ENCODE results near the gene VAV3.
"Not testable (repeated sequence)": the region's sequence is repeated elsewhere in the genome, so short reads cannot be mapped to it uniquely, and the experiment has no call there.

The VAV3 gene

DNA sequence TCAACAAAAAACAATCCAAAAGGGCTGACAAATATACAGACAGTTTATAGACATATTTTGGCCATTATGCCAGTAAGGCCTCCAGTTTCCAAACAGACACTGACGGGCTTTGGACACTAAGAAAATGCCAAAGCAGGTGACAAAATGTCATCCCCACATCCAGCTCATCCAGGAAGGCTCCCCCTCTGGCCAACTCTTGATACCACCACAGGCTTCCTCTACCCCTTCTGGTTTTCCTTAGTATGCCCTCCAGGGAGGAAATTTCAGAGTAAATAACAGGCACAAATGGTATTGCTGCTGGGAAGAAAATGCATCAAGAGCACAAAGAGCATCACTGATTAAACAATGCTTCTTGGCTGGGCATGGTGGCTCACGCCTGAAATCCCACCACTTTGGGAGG, 225.3 kb downstream of the VAV3 start:
- H3K27ac ChIP-seq = peak overlapping the region; percentile 94
- TF ChIP-seq, protein P1, sequence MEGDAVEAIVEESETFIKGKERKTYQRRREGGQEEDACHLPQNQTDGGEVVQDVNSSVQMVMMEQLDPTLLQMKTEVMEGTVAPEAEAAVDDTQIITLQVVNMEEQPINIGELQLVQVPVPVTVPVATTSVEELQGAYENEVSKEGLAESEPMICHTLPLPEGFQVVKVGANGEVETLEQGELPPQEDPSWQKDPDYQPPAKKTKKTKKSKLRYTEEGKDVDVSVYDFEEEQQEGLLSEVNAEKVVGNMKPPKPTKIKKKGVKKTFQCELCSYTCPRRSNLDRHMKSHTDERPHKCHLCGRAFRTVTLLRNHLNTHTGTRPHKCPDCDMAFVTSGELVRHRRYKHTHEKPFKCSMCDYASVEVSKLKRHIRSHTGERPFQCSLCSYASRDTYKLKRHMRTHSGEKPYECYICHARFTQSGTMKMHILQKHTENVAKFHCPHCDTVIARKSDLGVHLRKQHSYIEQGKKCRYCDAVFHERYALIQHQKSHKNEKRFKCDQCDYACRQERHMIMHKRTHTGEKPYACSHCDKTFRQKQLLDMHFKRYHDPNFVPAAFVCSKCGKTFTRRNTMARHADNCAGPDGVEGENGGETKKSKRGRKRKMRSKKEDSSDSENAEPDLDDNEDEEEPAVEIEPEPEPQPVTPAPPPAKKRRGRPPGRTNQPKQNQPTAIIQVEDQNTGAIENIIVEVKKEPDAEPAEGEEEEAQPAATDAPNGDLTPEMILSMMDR (conservative IDR thresholded peaks at IDR 0.05) = peak; percentile 2

DNA sequence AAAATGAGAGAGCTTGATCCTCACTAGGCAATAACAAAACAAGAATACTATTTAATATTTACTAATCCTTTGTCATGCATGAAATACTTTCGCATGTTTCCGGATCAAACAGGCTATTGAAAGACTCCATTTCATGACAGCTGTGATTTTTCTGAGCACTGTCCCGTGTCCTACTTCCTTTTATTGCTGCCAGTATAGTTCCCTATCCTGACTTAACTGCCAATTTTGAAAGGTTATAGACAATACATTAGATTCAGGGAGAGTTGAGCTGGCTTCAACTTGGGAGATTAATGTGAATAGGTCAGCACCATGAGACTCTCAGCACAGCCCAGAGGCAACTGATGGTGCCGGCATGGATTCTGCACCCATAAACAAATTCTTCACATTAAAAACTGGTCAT, 225.8 kb downstream of the VAV3 start:
- peak overlapping the region; percentile 94 for H3K27ac ChIP-seq
- TF ChIP-seq, protein P1 (conservative IDR thresholded peaks at IDR 0.05) = no peak

DNA sequence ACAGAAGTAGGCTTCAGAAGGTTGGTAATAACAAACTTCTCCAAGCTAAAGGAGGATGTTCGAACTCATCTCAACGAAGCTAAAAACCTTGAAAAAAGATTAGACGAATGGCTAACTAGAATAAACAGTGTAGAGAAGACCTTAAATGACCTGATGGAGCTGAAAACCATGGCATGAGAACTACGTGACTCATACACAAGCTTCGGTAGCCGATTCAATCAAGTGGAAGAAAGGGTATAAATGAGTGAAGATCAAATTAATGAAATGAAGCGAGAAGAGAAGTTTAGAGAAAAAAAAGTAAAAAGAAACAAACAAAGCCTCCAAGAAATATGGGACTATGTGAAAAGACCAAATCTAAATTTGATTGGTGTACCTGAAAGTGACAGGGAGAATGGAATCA, 231.6 kb downstream of the VAV3 start:
- H3K27ac ChIP-seq = not testable (repeated sequence)

- H3K27ac ChIP-seq = peak overlapping the region; percentile 53
- TF ChIP-seq, protein P1 (conservative IDR thresholded peaks at IDR 0.05) = no peak
These were observed 237.1 kb downstream of the VAV3 start for GRCh38 chr1:107727866-107728265.

- peak overlapping the region; percentile 53; the same call in 1 of the 2 replicates for H3K27ac ChIP-seq
- TF ChIP-seq, protein P1 (conservative IDR thresholded peaks at IDR 0.05) = no peak
These were observed 238.1 kb downstream of the VAV3 start for GRCh38 chr1:107726860-107727259.

- TF ChIP-seq, protein P1 (conservative IDR thresholded peaks at IDR 0.05) = no peak
- H3K27ac ChIP-seq = no peak overlapping the region
These were observed 240.3 kb downstream of the VAV3 start for GRCh38 chr1:107724648-107725047.

DNA sequence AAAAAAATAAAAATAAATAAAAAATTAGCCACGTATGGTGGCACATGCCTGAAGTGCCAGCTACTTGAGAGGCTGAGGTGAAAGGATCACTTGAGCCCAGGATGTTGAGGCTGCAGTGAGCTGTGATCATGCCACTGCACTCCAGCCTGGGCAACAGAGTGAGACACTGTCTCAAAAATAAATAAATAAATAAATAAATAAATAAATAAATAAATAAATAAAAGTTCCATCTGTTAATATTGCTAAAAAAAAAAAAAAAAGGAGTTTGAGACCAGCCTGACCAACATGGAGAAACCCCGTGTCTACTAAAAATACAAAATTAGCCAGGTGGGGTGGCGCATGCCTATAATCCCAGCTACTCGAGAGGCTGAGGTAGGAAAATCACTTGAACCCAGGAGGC, 244.8 kb downstream of the VAV3 start:
- H3K27ac ChIP-seq = not testable (repeated sequence)

GRCh38 chr1:107710005-107710404, 255.0 kb downstream of the VAV3 start:
- TF ChIP-seq, protein P1 (conservative IDR thresholded peaks at IDR 0.05) = no peak
- H3K27ac ChIP-seq = no peak overlapping the region

- no peak overlapping the region for H3K27ac ChIP-seq
- TF ChIP-seq, protein P1 (conservative IDR thresholded peaks at IDR 0.05) = no peak
These were observed 257.9 kb downstream of the VAV3 start for GRCh38 chr1:107707111-107707510.
